ENCODE measurements around the gene PTGDR. TPM values are rescaled to one million over a fixed set of nuclear protein-coding genes. Genes with fewer than 3 reads are reported as not detected.

Gene PTGDR
- total and polyA plus RNA-seq, 9 of the 15 experiments (the other 6 are each of a cell fraction or from before 2014, with no cell fraction given): not detected

- Histone ChIP-seq H2AFZ (ENCODE audit: low read depth, low read length) (no peak overlapping the region), H3K27ac (ENCODE audit: extremely low read depth, low read depth, low read length) (no peak overlapping the region), H3K27me3 (ENCODE audit: control insufficient read depth in 2 of 2, insufficient read depth in 2 of 2, low read length in 2 of 2) (peaks cover 0 to 17% of the 10 kb centered on the region in 2 experiments; a peak in 2 of 5 replicates), H3K9ac (ENCODE audit: insufficient read depth in 1 of 2, low read depth in 2 of 2, low read length in 2 of 2) (no peak overlapping the region), H3K79me2 (ENCODE audit: control insufficient read depth, insufficient read depth, low read length) (no peaks in the 10 kb centered on the region), H4K20me1 (replicated peaks; ENCODE audit: control insufficient read depth, insufficient read depth, low read length) (no peaks in the 10 kb centered on the region), H3K4me2 (ENCODE audit: insufficient read depth, low read length) (no peak overlapping the region), H3K9me1 (ENCODE audit: control insufficient read depth, insufficient read depth, low read length) (no peaks in the 10 kb centered on the region), H3K36me3 (ENCODE audit: control insufficient read depth, insufficient read depth, low read length) (no peaks in the 10 kb centered on the region), H3K4me1 (replicated peaks in 1 of 2; ENCODE audit: control insufficient read depth in 2 of 2, insufficient read depth in 2 of 2, low read length in 2 of 2) (peaks cover 0 to 11% of the 10 kb centered on the region in 2 experiments; a peak in 2 of 5 replicates), H3K9me3 (replicated peaks; ENCODE audit: control insufficient read depth, insufficient read depth, low read depth, low read length) (no peaks in the 10 kb centered on the region), H3K4me3 (no peak overlapping the region)
- ATAC-seq: no peak
- DNase-seq (ENCODE audit: extremely low read depth in 1 of 4, low spot score in 3 of 4): no peak
- CTCF ChIA-PET (ENCODE audit: low intra/inter-chr PET ratio): no interaction called here
- FAIRE-seq: no peak
- in situ Hi-C loops (cut with MboI) (no loop called here), intact Hi-C loops (cut with micrococcal nuclease) (no loop called here)
- POLR2A ChIA-PET: no interaction called here
- 2% methylated on average over 5 of the region's 5 CpGs for WGBS (ENCODE audit: insufficient coverage, low coverage, missing lambda C conversion rate)
- BruUV-seq (replicated peaks): no TSS peak
- no peak for TF ChIP-seq ARID3B (CRISPR knock-in tag; IDR thresholded peaks at IDR 0.05; ENCODE audit: borderline replicate concordance)
- no peak for TF ChIP-seq IRF9 (tag; IDR thresholded peaks at IDR 0.05)
- TF ChIP-seq KDM5B (IDR thresholded peaks at IDR 0.05; ENCODE audit: insufficient replicate concordance, low read depth, low read length): no peak
- no peak for TF ChIP-seq MECOM (CRISPR knock-in tag; IDR thresholded peaks at IDR 0.05)
- no peak for TF ChIP-seq HNRNPL (IDR thresholded peaks at IDR 0.05; ENCODE audit: low read depth, low read length)
- no peak for TF ChIP-seq NFATC3 (IDR thresholded peaks at IDR 0.05)
- TF ChIP-seq ZEB2 (IDR thresholded peaks at IDR 0.05): no peak
- no peak for TF ChIP-seq MAFG (tag; conservative IDR thresholded peaks at IDR 0.05)
- TF ChIP-seq UBTF (IDR thresholded peaks at IDR 0.05; ENCODE audit: borderline replicate concordance in 1 of 2, low read depth in 2 of 2, low read length in 2 of 2): no peak
- no peak for TF ChIP-seq ZNF717 (CRISPR knock-in tag; IDR thresholded peaks at IDR 0.05)
- TF ChIP-seq ZNF778 (CRISPR knock-in tag; IDR thresholded peaks at IDR 0.05): no peak
- TF ChIP-seq ZNF699 (CRISPR knock-in tag; IDR thresholded peaks at IDR 0.05; ENCODE audit: insufficient replicate concordance): no peak
- TF ChIP-seq POLR3A (IDR thresholded peaks at IDR 0.05; ENCODE audit: borderline replicate concordance, extremely low read depth, insufficient read depth, insufficient read length): no peak
- TF ChIP-seq ZNF263 (CRISPR knock-in tag; IDR thresholded peaks at IDR 0.05; ENCODE audit: borderline replicate concordance): no peak
- TF ChIP-seq NCOA4 (IDR thresholded peaks at IDR 0.05; ENCODE audit: partially characterized antibody): no peak
- no peak for TF ChIP-seq ZNF445 (CRISPR knock-in tag; IDR thresholded peaks at IDR 0.05; ENCODE audit: low read depth)
- TF ChIP-seq SRSF3 (IDR thresholded peaks at IDR 0.05; ENCODE audit: insufficient read depth, low read length): no peak
- no peak for TF ChIP-seq CREM (IDR thresholded peaks at IDR 0.05; ENCODE audit: low read depth)
- TF ChIP-seq NBN (IDR thresholded peaks at IDR 0.05; ENCODE audit: low read depth): no peak
These were observed 51.5 kb downstream of the PTGDR start for GRCh38 chr14:52318826-52319645.
